Suppressor macrophage treated with lipopolysaccharide for 4 hours (primary cell): ENCODE results near the gene SYT7.
"Not testable (repeated sequence)": the region's sequence is repeated elsewhere in the genome, so short reads cannot be mapped to it uniquely, and the experiment has no call there.

Experiments
- DNase-seq: peaks from one replicate; pipeline ENCODE4 v3.0.0-alpha.2; 2020

The SYT7 gene

DNA sequence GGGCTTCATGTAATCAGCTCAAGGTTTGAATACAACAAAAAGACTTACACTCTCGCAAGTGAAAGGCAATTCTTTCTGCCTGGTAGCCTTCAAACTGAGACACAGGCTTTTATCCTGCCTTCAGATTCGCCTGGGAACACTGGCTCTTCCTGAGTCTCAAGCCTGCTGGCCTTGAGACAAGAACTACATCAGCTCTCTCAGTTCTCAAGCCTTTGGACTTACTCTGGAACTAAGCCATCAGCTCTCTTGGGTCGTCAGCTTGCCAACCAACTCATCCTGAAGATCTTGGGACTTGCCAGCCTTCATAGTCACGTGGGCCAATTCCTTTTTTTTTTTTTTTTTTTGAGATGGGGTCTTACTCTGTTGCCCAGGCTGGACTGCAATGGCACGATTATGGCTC, 108.0 kb downstream of the SYT7 start:
- no peak for DNase-seq

- DNase-seq, result no peak
Measured at GRCh38 chr11:61472282-61472681, 108.6 kb downstream of the SYT7 start.

- DNase-seq, result no peak
Measured at GRCh38 chr11:61468002-61468401, 112.9 kb downstream of the SYT7 start.

DNA sequence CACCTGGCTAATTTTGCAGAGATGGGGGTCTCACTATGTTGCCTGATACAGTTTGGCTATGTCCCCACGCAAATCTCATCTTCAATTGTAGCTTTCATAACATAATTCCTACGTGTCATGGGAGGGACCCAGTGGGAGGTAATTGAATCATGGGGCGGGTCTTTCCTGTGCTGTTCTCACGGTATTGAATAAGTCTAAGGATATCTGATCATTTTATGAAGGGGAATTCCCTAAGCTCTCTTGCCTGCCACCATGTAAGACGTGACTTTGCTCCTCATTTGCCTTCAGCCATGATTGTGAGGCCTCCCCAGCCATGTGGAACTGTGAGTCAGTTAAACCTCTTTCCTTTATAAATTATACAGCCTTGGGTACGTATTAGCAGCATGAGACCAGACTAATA, 113.3 kb downstream of the SYT7 start:
- DNase-seq, result not testable (repeated sequence)
